SH-SY5Y (cell line): Measurements from ENCODE around the gene THSD4.

Source experiments
- GATA2 ChIP-seq: IDR thresholded peaks from 2 replicates; pipeline ENCODE4 v1.6.1; 2011; ENCODE audit warnings: mild to moderate bottlenecking, low read depth, low read length
- GATA3 ChIP-seq: IDR thresholded peaks from 2 replicates; pipeline ENCODE4 v1.6.1; 2011; ENCODE audit warnings: low read depth, mild to moderate bottlenecking, low read length, moderate library complexity

The THSD4 gene

GRCh38 chr15:71091601-71092000 lies 23.7 kb upstream of the THSD4 start:
- TF ChIP-seq GATA2 (no peak), GATA3 (no peak)

- TF ChIP-seq GATA2 (no peak), GATA3 (no peak)
Observed at GRCh38 chr15:71092056-71092600, 23.1 kb upstream of the THSD4 start.

GRCh38 chr15:71093054-71094024 lies 21.9 kb upstream of the THSD4 start:
- TF ChIP-seq GATA3 (no peak), GATA2 (no peak)

- TF ChIP-seq GATA2 = no peak
- no peak for TF ChIP-seq GATA3
Observed at GRCh38 chr15:71094137-71094536, 21.1 kb upstream of the THSD4 start.

GRCh38 chr15:71096676-71097075 lies 18.6 kb upstream of the THSD4 start:
- TF ChIP-seq GATA3 (peak; percentile 65; the same call in 1 of the 2 replicates), GATA2 (peak; percentile 70)

- TF ChIP-seq GATA3 (no peak), GATA2 (no peak)
Observed at GRCh38 chr15:71097890-71098289, 17.4 kb upstream of the THSD4 start.

GRCh38 chr15:71098920-71099319 lies 16.4 kb upstream of the THSD4 start:
- TF ChIP-seq GATA3 (no peak), GATA2 (no peak)

GRCh38 chr15:71103102-71103676 lies 12.1 kb upstream of the THSD4 start:
- TF ChIP-seq GATA2 = no peak
- TF ChIP-seq GATA3 = no peak

GRCh38 chr15:71104636-71105035 lies 10.6 kb upstream of the THSD4 start:
- TF ChIP-seq GATA2 (no peak), GATA3 (no peak)

GRCh38 chr15:71105444-71105843 lies 9.8 kb upstream of the THSD4 start:
- TF ChIP-seq GATA2 = no peak
- no peak for TF ChIP-seq GATA3

- TF ChIP-seq GATA3 = no peak
- no peak for TF ChIP-seq GATA2
Observed at GRCh38 chr15:71106802-71107500, 8.3 kb upstream of the THSD4 start.

- TF ChIP-seq GATA3 (no peak), GATA2 (no peak)
Observed at GRCh38 chr15:71107501-71107815, 7.8 kb upstream of the THSD4 start.

GRCh38 chr15:71109130-71109529 lies 6.1 kb upstream of the THSD4 start:
- no peak for TF ChIP-seq GATA3
- TF ChIP-seq GATA2 = no peak

- TF ChIP-seq GATA3 (no peak), GATA2 (no peak)
Observed at GRCh38 chr15:71109905-71110304, 5.4 kb upstream of the THSD4 start.
